GM21528 (cell line): Measurements from ENCODE around the gene TMEM169.

ENCODE experiments used
- ATAC-seq: cut with Tn5 transposase; IDR thresholded peaks from one replicate; pipeline ENCODE4 v1.9.1; 2021; ENCODE audit warnings: mild to moderate bottlenecking, moderate library complexity; ENCODE audit not compliant: unreplicated experiment, low FRiP score

TMEM169 gene

GRCh38 chr2:216103213-216103612 lies 21.5 kb downstream of the TMEM169 start:
- ATAC-seq = no peak

- no peak for ATAC-seq
Measured at GRCh38 chr2:216104691-216105090, 23.0 kb downstream of the TMEM169 start.

GRCh38 chr2:216107320-216107719 lies 25.6 kb downstream of the TMEM169 start:
- ATAC-seq = no peak

- no peak for ATAC-seq
Measured at GRCh38 chr2:216107760-216108159, 26.0 kb downstream of the TMEM169 start.

- ATAC-seq = no peak
Measured at GRCh38 chr2:216108310-216108966, 26.7 kb downstream of the TMEM169 start.

GRCh38 chr2:216108967-216109921 lies 27.5 kb downstream of the TMEM169 start, which contains the start of gene XRCC5:
XRCC5 (plus strand) TSS chr2:216109348; CDS start chr2:216109437, 89 bp downstream.
- peak; percentile 58 for ATAC-seq

- ATAC-seq = no peak
Measured at GRCh38 chr2:216109962-216110614, 28.4 kb downstream of the TMEM169 start.

- ATAC-seq = no peak
Measured at GRCh38 chr2:216110620-216111019, 28.9 kb downstream of the TMEM169 start.

GRCh38 chr2:216111122-216111521 lies 29.4 kb downstream of the TMEM169 start:
- no peak for ATAC-seq

- ATAC-seq = no peak
Measured at GRCh38 chr2:216112926-216113325, 31.2 kb downstream of the TMEM169 start.

GRCh38 chr2:216113572-216113971 lies 31.9 kb downstream of the TMEM169 start:
- ATAC-seq = peak; percentile 69

GRCh38 chr2:216114382-216114713 lies 32.6 kb downstream of the TMEM169 start:
- ATAC-seq = peak; percentile 2

GRCh38 chr2:216114714-216115531 lies 33.2 kb downstream of the TMEM169 start:
- ATAC-seq = peak; percentile 45

- no peak for ATAC-seq
Measured at GRCh38 chr2:216116418-216116817, 34.7 kb downstream of the TMEM169 start.

GRCh38 chr2:216117561-216118340 lies 36.0 kb downstream of the TMEM169 start:
- ATAC-seq = no peak

GRCh38 chr2:216118474-216118873 lies 36.8 kb downstream of the TMEM169 start:
- no peak for ATAC-seq

GRCh38 chr2:216119146-216119545 lies 37.4 kb downstream of the TMEM169 start:
- ATAC-seq = no peak

- no peak for ATAC-seq
Measured at GRCh38 chr2:216119986-216120385, 38.3 kb downstream of the TMEM169 start.

- no peak for ATAC-seq
Measured at GRCh38 chr2:216121255-216121654, 39.5 kb downstream of the TMEM169 start.

GRCh38 chr2:216126943-216127342 lies 45.2 kb downstream of the TMEM169 start:
- ATAC-seq = no peak
